ENCODE data around the gene UTP4.
A peak's percentile ranks its signal among the peaks of the same experiment; 100 is the strongest.
"Not testable (repeated sequence)": the region's sequence is repeated elsewhere in the genome, so short reads cannot be mapped to it uniquely, and the experiment has no call there.

UTP4 gene

GRCh38 chr16:69131839-69132423 lies 518 bp upstream of the UTP4 start:
- peak in 1 of 2 experiments; percentile 67 for DNase-seq

- no peak for DNase-seq
Observed at GRCh38 chr16:69133373-69133954, 1.0 kb downstream of the UTP4 start.

- no peak for DNase-seq
Observed at GRCh38 chr16:69138608-69139007, 6.2 kb downstream of the UTP4 start.

GRCh38 chr16:69139464-69139863 lies 7.0 kb downstream of the UTP4 start:
- not testable (repeated sequence) for DNase-seq

DNA sequence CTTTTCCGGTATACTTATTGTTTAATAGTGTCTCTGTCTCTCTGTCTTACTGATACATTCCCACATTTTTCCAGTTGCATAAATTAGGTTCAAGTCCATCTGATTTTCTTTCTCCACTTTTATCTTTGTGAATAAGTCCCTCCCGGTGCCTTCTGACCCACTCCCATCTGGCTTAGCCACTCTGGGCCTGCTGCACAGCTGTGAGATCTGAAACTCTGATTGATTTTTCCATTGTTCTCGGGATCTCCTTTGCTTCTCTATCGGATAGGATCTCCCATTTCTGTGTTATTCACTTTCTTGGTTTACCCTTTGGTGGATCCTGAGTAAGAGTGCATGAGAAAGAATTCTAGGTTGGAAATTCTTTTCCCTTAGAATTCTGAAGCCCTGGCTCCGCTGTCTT lies 8.6 kb downstream of the UTP4 start:
- DNase-seq: no peak

GRCh38 chr16:69141936-69142335 lies 9.5 kb downstream of the UTP4 start:
- DNase-seq: no peak

DNA sequence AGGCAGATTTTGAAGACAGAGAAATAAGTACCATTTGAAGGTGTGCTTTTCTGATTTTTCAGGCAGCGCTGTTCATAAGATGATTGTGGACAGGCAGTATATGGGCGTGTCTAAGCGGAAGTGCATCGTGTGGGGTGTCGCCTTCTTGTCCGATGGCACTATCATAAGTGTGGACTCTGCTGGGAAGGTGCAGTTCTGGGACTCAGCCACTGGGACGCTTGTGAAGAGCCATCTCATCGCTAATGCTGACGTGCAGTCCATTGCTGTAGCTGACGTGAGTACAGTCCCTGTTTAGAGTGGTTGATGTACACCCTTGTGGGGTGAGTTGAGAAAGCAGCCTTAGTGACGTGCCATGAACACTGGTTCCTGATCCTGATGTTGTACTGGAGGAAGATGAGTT lies 10.7 kb downstream of the UTP4 start:
- no peak for DNase-seq

DNA sequence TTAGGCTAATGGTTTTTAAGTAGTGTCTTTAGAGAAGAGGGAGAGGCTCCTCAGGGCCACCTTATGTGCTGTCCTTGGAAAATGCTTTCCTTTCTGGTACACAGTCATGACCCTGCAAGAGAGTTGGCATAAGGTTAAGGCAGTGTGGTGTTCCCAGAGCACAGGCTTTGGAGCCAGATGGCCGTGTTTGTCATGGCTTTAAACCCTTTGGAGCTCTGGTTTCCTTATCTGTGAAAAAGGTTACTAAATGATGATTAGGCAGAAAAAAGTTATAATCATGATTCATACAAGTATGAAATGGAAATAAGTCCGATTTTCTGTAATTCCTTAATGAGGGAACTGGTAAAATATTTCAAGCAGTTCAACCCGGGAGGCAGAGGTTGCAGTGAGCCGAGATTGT lies 13.2 kb downstream of the UTP4 start:
- DNase-seq: peak in 1 of 2 experiments; percentile 10

DNA sequence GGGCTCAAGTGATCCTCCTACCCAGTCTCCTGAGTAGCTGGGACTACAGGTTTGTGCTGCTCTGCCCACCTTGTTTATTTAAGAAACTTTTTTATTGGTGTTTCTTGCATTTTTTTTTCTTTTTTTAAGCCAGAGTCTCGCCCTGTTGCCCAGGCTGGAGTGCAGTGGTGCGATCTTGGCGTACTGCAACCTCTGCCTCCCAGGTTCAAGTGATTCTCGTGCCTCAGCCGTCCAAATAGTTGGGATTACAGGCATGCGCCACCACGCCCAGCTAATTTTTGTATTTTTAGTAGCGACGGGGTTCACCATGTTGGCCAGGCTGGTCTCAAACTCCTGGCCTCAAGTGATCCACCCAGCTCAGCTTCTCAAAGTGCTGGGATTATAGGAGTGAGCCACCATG lies 17.2 kb downstream of the UTP4 start:
- DNase-seq: not testable (repeated sequence)

DNA sequence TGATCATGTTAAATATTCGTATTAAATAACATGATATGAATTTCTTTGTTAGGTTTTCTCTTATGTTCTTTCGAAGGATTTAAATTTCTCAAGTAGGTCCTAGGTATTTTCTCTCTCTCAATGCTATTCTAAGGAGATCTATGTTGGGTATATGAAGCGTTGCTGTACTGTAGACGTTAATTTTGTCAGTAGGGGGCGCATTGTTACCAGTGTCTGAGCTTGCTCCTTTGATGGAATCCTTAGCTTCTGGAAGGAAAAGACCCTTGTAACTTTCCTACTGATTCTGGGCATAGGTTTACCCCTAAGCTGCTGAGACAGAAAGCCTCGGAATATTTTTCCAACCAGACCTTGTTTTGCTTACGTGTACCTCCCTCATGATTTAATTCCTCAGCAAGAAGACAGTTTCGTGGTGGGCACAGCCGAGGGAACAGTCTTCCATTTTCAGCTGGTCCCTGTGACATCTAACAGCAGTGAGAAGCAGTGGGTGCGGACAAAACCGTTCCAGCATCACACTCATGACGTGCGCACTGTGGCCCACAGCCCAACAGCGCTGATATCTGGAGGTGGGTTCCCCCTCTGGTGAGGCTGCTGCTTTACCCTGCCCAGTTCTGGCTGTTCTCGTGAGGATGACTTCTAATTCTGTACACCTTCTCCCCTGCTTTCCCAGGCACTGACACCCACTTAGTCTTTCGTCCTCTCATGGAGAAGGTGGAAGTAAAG lies 17.9 kb downstream of the UTP4 start:
- DNase-seq: peak in 1 of 2 experiments; percentile 58

DNA sequence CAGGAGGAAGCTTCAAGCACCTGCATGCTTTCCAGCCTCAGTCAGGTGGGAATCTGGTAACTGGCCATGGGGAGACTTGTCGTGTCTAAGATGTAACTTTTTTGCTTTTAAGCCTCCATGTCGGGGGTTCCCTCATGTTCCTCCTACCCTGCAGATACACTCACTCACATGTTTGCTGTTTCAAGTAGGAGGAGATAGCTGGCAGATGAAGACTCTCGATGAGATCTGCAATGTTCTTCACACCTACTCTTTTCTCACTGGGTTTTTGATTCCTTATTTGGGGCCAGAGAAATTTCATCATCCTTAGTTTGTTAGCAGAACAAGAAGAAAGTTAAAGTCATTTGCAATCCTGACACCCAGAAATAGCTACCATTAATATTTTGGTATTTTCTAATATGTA lies 24.7 kb downstream of the UTP4 start:
- DNase-seq: no peak

DNA sequence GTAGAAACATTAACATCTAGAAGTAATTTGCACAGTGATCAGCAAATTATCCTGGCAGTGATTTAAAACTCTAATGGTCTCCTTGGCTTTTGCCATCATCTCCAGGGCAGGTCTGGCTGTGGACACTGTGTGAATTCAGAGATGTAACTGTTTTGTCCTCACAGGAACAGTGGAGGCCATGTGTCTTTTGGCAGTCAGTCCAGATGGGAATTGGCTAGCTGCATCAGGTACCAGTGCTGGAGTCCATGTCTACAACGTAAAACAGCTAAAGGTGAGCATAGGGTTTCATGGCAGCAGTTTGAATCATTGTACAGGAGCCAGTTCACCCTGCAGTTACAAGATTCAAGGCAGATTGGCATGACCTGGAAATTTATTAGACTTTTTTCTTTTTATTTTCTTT lies 27.7 kb downstream of the UTP4 start:
- DNase-seq: no peak

DNA sequence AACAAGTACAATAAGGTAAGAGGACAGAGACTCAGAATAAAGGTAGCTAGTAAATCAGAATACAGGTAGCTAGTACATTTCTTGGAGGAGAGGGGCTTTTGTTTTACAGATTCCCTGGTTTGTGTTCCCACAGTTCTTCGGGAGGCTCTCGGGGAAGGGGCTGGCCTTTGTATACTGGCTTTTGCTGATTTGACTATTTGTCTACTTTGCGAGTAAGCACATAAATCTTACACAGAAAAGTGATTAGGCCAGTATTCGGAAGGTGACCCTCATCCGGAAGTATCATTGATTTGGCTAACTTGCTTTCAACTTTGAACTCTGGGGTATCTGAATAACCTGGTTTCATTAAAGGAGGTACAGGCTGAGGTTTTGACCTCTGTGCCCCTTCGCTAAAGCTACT lies 33.1 kb downstream of the UTP4 start:
- no peak for DNase-seq

GRCh38 chr16:69166221-69166833 lies 33.9 kb downstream of the UTP4 start:
- no peak for DNase-seq

DNA sequence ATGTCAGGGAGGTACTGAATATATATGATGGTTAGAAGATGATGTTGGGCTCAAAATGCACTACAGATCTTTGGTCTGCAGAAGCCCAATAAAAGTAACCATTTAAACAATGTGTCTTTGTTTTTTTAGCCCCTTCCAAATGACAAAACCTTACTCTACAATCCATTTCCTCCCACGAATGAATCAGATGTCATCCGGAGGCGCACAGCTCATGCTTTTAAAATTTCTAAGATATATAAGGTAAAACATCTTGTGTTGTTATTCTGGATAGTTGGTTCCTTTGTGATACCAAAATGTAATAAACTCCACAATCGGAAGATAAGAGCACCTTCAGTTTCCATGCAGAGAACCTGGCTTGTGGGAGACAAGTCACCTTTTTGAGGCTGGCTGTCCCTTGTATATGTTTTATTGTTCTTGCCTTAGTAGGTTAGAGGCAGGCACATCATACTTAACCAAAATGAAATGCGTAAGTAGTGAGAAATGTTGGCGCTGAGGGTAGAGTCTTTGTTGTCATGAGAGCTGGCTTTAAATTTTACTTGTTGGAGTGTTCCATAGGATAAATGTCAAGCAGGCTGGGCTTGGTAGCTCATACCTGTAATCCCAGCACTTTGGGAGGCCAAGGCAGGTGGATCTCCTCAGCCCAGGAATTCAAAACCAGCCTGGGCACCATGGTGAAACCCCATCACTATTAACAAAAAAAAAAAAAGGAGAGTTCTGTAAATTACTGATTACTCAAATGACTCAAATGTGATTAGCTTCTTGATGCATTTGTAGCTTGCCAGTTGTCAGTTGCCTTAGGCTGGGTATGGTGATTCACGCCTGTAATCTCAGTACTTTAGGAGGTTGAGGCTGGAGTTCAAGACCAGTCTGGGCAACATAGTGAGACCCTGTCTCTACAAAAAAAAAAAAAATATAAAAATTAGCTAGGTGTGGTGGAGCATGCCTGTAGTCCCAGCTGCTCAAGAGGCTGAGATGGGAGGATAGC lies 34.8 kb downstream of the UTP4 start:
- DNase-seq: no peak

GRCh38 chr16:69169051-69169450 lies 36.6 kb downstream of the UTP4 start:
- no peak for DNase-seq

DNA sequence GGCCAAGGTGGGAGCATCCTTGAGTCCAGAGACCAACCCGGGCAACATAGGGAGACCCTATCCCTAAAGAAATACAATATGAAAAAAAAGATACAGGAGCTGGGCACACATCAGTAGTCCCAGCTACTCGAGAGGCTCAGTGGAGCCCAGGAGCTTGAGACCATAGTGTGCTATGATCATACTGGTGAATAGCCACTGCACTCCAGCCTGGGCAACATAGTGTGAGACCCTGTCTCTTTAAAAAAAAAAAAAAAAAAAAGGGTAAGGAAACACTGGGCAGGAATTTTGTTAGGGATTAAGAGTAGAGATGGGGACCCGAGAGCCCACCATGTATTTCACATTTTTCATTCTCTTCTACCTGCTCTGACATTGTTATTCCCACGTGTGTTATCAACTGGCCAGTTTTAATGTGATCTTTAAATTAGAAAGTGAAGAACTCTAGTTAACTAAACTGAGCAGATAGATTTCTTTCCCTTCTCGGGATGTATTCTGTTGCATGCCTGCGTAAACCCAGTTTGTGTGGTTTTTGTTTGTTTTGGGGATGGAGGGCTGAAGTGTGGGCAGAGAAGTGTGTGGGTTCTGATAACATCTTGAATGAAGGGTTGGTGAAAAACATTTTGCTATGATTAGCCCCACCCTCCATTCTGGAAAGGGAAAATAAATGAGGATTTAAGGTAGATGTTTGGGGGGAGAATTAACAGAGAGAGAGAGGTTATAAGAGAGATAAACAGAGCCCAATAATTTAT lies 37.3 kb downstream of the UTP4 start:
- no peak for DNase-seq

DNA sequence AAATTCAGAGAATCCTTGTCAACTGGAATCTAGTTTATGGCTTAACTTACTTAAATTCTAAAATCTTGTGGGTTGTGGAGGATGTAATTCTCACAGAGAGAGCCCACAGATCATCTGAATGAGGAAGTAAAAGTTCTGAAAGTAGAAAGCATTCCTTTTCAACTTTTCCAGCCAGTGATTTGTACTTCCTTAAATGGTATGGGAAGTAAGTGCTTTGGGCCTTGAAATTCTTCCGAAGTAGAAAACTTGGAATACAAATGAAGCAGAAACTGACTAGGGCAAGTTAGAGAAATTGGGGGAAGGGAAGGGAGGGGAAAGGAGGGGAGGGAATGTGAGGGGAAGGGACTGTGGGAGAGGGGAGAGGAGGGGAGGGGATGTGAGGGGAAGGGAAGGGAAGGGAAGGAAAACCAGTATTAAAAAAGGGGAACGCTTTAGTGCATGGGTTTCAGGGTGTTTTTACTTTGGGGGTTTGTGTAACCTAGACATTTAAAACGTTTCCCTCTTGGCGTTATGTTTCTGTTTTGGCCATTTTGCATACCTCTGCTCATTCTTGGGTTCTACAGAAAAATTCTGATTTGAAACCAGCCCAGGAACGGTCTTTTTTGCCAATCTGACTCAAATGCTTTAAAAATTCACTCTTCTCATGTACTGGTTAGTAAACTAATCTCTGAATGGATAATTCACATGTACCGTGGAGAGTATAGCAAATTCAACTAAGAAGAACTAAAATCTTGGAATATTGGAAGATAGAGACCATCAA lies 39.1 kb downstream of the UTP4 start:
- DNase-seq: no peak

GRCh38 chr16:69176033-69176800 lies 43.8 kb downstream of the UTP4 start:
- DNase-seq: no peak

DNA sequence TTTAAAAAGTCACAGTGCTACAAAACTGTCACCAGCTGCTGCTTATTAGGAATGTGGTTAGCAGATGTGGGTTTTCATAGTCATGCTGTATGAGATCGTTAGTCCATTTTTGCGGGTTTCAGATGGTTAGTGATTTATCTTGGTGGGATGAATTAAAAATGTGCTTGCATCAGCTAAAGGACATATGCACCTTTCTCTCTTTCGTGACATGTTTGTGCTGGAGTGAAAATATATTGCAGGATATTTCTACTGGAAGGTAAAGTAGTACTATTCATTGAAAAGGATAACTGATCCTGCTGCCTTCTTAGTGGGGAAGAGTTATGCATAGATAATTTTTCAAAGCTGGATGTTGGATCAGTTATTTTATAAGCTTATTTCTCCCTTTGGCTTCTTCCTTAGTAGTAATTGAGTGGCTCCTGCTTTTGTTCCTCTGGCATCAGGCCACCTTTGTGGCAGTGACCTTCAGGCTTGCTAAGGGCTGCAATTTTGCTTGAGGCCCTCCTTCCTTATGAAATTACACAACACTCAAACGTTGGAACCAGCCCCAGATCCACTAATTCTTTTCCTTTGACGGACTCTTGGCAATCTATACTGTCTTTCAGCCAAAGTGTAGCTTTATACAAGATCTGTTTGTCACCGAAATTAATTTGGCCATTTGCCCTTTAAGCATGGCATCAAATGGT lies 47.0 kb downstream of the UTP4 start:
- DNase-seq: peak; percentile 65 to 85
